Thyroid gland (tissue), 4 donors: Measurements from ENCODE around the gene DGCR2. TPM values are rescaled to one million over a fixed set of nuclear protein-coding genes. Genes with fewer than 3 reads are reported as not detected.

Source experiments
- DNase-seq, 2 donors: peaks; one replicate each; pipeline ENCODE4 v3.0.0-alpha.2; 2019
- H3K27ac ChIP-seq, 3 donors: fragments of 200-600 bp; sonication (generic); 1 replicate in 2 of 3; 2 replicates in 1 of 3; pipeline ENCODE4 v1.5.1; 2016 to 2019; ENCODE audit warnings: mild to moderate bottlenecking in 1 of 3, moderate library complexity in 1 of 3
- H3K27me3 ChIP-seq: fragments of 200-600 bp; sonication (generic); one replicate; pipeline ENCODE4 v1.5.1; 2019
- H3K36me3 ChIP-seq, 2 donors: fragments of 200-600 bp; sonication (generic); one replicate each; pipeline ENCODE4 v1.5.1; 2016 to 2019
- H3K4me1 ChIP-seq, 2 donors: fragments of 200-600 bp; sonication (generic); one replicate each; pipeline ENCODE4 v1.5.1; 2017 to 2019
- H3K4me3 ChIP-seq, 3 donors: fragments of 200-600 bp; sonication (generic); replicated peaks in 1 of 3; 1 replicate in 2 of 3; 2 replicates in 1 of 3; pipeline ENCODE4 v1.5.1; 2016; ENCODE audit warnings: mild to moderate bottlenecking in 1 of 3
- H3K9me3 ChIP-seq: fragments of 200-600 bp; sonication (generic); one replicate; pipeline ENCODE4 v1.5.1; 2017
- POLR2A ChIP-seq, 2 donors: fragments of 450-650 bp; IDR thresholded peaks; one replicate each; pipeline ENCODE4 v1.6.1; 2017; ENCODE audit warnings: antibody characterized with exemption in 2 of 2, mild to moderate bottlenecking in 2 of 2, moderate library complexity in 1 of 2
- WGBS, 2 donors: methylation state at CpG; one replicate each; pipeline ENCODE4 v1.1.5; 2017; 5-methylcytosine and 5-hydroxymethylcytosine counted together
- intact Hi-C: fragments of 100-400 bp; cut with DNase I; formaldehyde crosslinking; loops from one replicate; pipeline ENCODE4 v1.15.1; 2023
- total RNA-seq, 4 donors: library from RNA; depleted of rRNA; stranded (reverse); fragments of >200 nt; gene quantifications; one replicate each; pipeline ENCODE4 v1.2.3, GENCODE V29; 2016
- TF ChIP-seq, protein P1 (sequence below), 6 experiments: fragments of 200-600 bp in 3 of 6; fragments of 450-650 bp in 3 of 6; sonication (generic) in 3 of 6; IDR thresholded peaks; one replicate each; pipeline ENCODE4 v1.5.1; 2016 to 2019; ENCODE audit warnings: antibody characterized with exemption in 6 of 6, mild to moderate bottlenecking in 2 of 6, inconsistent platforms in 1 of 6, moderate library complexity in 1 of 6

Gene DGCR2
- total RNA-seq, 4 donors from 2014 or later = 49.3 to 106 (median 86.9) TPM

DNA sequence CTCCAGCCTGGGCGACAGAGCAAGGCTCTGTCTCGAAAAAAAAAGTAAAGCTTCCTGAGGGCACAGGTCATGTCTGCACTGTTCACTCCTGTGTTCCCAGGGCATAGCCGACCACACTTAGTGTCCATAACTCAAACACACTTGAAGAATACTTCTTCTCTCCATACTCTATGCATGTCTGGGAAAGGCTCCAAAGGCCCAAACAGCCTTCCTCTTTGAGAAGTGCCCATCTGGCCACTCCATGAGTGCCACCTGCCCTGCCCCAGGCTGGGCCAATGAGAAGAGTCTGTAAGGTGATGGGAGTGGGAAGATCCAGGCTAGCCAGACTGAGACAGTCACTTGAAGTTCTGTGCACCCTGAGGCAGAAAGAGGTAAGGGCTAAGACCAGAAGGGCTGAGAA lies 24.7 kb downstream of the DGCR2 start:
- no peaks in the 10 kb centered on the region for H3K9me3 ChIP-seq
- intact Hi-C loops = no loop called here
- TF ChIP-seq, protein P1, sequence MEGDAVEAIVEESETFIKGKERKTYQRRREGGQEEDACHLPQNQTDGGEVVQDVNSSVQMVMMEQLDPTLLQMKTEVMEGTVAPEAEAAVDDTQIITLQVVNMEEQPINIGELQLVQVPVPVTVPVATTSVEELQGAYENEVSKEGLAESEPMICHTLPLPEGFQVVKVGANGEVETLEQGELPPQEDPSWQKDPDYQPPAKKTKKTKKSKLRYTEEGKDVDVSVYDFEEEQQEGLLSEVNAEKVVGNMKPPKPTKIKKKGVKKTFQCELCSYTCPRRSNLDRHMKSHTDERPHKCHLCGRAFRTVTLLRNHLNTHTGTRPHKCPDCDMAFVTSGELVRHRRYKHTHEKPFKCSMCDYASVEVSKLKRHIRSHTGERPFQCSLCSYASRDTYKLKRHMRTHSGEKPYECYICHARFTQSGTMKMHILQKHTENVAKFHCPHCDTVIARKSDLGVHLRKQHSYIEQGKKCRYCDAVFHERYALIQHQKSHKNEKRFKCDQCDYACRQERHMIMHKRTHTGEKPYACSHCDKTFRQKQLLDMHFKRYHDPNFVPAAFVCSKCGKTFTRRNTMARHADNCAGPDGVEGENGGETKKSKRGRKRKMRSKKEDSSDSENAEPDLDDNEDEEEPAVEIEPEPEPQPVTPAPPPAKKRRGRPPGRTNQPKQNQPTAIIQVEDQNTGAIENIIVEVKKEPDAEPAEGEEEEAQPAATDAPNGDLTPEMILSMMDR (IDR thresholded peaks at IDR 0.05) = no peak
- TF ChIP-seq POLR2A (IDR thresholded peaks at IDR 0.05) = no peak
- no peaks in the 10 kb centered on the region for H3K36me3 ChIP-seq
- no peak overlapping the region for H3K4me3 ChIP-seq
- DNase-seq = peak; percentile 25 to 54
- H3K27me3 ChIP-seq = no peaks in the 10 kb centered on the region
- peak overlapping the region; percentile 28 to 68 (median 53) for H3K27ac ChIP-seq
- 64 to 79% methylated on average over 2 to 3 of the region's 3 CpGs for WGBS, 2 donors
- peaks cover 31 to 38% of the 10 kb centered on the region in 2 donors for H3K4me1 ChIP-seq

DNA sequence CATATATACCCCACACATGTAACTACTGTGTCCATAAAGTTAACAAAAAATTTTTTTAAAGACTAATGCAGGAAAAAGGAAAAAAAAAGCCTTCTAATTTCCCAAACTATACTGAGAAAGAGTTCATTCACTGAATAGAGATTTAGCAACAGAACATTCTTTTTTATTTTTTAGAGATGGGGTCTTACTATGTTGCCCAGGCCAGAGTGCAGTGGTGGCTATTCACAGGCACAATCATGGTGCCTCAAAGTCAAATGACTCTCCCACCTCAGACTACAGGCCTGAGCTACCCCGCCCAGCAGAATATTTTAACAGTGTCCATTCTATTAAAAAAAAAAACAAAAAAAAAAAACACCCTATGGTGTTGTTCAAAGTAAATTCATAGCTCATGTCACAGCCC lies 25.7 kb downstream of the DGCR2 start:
- H3K36me3 ChIP-seq = no peaks in the 10 kb centered on the region
- no peaks in the 10 kb centered on the region for H3K9me3 ChIP-seq
- 89 to 97% methylated on average over 1 of the region's 1 CpG for WGBS, 2 donors
- no peak for DNase-seq
- H3K27me3 ChIP-seq = no peaks in the 10 kb centered on the region
- H3K27ac ChIP-seq = no peak overlapping the region
- intact Hi-C loops = no loop called here
- TF ChIP-seq, protein P1 (IDR thresholded peaks at IDR 0.05) = no peak
- no peak for TF ChIP-seq POLR2A (IDR thresholded peaks at IDR 0.05)
- H3K4me1 ChIP-seq = peaks cover 24 to 35% of the 10 kb centered on the region in 2 donors
- H3K4me3 ChIP-seq = no peak overlapping the region

DNA sequence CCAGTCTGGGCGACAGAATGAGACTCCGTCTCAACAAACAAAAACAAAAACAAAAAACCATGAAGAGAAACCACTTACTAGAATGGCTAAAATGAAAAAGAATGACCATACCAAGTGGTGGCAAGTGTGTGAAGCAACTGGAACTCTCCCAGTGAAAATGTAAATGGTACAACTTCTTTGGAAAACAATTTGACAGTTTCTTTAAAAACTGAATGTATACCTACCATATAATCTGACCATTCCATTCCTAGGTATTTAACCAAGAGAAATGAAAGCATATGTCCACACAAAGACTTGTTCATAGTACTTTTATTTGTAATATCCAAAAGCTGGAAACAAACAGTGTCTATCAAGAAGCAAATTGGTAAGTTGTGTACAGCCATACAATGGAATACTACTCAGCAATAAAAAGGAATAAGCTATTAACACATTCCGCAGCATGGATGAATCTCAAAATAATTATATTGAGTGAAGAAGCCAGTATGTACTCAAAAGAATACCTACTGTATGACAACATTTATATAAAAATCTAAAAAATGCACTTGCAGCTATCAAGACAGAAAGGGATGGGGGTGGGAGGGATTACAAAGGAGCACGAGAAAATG lies 27.7 kb downstream of the DGCR2 start:
- DNase-seq = no peak
- Histone ChIP-seq H3K4me3 (no peak overlapping the region), H3K36me3 (no peaks in the 10 kb centered on the region), H3K27me3 (no peaks in the 10 kb centered on the region), H3K4me1 (peaks cover 19 to 23% of the 10 kb centered on the region in 2 donors), H3K27ac (no peak overlapping the region), H3K9me3 (no peaks in the 10 kb centered on the region)
- intact Hi-C loops = no loop called here
- 97% methylated on average over 4 of the region's 4 CpGs for WGBS, 2 donors
- TF ChIP-seq, protein P1 (IDR thresholded peaks at IDR 0.05) = no peak
- no peak for TF ChIP-seq POLR2A (IDR thresholded peaks at IDR 0.05)

DNA sequence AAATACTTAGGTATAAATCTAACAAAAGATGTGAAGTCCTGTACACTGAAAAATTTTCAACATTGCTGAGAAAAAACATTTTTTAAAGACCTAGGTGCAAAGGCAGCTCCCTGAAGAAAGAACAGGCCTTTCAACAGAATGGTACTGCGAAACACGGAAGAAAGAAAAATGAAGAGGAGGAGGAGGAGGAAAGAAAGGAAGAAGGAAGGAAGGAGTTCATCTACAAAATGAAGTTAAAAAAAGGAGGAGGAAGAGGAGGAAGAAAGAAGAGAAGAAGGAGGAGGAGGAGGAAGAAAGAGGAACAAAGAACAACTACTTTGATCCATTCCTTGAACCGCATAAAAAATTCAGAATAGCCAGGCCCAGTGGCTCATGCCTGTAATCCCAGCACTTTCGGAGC lies 29.5 kb downstream of the DGCR2 start:
- Histone ChIP-seq H3K27ac (no peak overlapping the region), H3K36me3 (no peaks in the 10 kb centered on the region), H3K9me3 (no peaks in the 10 kb centered on the region), H3K4me3 (no peak overlapping the region), H3K4me1 (peaks cover 5 to 17% of the 10 kb centered on the region in 2 donors), H3K27me3 (no peaks in the 10 kb centered on the region)
- TF ChIP-seq, protein P1 (IDR thresholded peaks at IDR 0.05) = no peak
- no peak for TF ChIP-seq POLR2A (IDR thresholded peaks at IDR 0.05)
- WGBS, 2 donors = 93 to 97% methylated on average over 4 of the region's 4 CpGs
- DNase-seq = no peak
- intact Hi-C loops = no loop called here

DNA sequence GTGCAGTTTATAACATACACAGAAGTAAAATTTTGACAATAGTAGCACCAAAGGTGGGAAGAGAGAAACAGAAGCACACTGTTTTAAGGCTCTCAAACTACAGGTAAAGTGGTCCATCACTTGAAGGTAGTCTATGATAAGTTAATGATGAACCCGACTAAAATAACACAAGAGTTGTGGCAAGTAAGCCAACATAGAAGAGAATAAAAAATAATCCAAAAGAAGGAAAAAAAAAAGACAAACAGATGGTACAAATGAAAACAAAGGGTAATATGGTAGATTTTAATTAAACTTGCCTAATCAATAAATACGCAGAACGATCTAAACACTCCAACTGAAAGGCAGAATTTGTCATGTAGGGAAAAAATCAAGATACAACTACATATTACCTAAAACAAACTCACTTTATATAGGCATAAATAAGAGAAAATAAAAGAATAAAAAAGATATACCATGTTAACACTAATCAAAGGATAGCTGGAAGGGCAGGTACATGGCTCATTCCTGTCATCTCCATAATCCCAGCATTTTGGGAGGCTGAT lies 31.6 kb downstream of the DGCR2 start:
- DNase-seq = no peak
- intact Hi-C loops = no loop called here
- Histone ChIP-seq H3K27me3 (no peaks in the 10 kb centered on the region), H3K36me3 (no peaks in the 10 kb centered on the region), H3K9me3 (no peaks in the 10 kb centered on the region), H3K4me3 (no peak overlapping the region), H3K4me1 (peaks cover 0 to 14% of the 10 kb centered on the region in 2 donors), H3K27ac (no peak overlapping the region)
- WGBS, 2 donors = 65 to 98% methylated on average over 3 of the region's 3 CpGs
- TF ChIP-seq POLR2A (IDR thresholded peaks at IDR 0.05) = no peak
- TF ChIP-seq, protein P1 (IDR thresholded peaks at IDR 0.05) = no peak
